Amniotic stem cell (primary cell): ENCODE results near the gene COX7B2.

Experiments used
- DNase-seq: peaks from one replicate; lab custom pipeline; 2025; lab: John Stamatoyannopoulos, UW

COX7B2 gene

GRCh38 chr4:46909078-46909477 is at the start of gene COX7B2:
COX7B2 (minus strand) TSS chr4:46909245; CDS start chr4:46735192, 174,053 bp downstream.
- no peak for DNase-seq

GRCh38 chr4:46956451-46956850 is 47.4 kb upstream of the COX7B2 start:
- no peak for DNase-seq

- DNase-seq = no peak
These were observed 46.6 kb upstream of the COX7B2 start for GRCh38 chr4:46955601-46956000.

GRCh38 chr4:46954643-46955042 is 45.6 kb upstream of the COX7B2 start:
- no peak for DNase-seq

GRCh38 chr4:46953564-46953963 is 44.5 kb upstream of the COX7B2 start:
- DNase-seq = no peak

- no peak for DNase-seq
These were observed 43.4 kb upstream of the COX7B2 start for GRCh38 chr4:46952451-46952850.

DNA sequence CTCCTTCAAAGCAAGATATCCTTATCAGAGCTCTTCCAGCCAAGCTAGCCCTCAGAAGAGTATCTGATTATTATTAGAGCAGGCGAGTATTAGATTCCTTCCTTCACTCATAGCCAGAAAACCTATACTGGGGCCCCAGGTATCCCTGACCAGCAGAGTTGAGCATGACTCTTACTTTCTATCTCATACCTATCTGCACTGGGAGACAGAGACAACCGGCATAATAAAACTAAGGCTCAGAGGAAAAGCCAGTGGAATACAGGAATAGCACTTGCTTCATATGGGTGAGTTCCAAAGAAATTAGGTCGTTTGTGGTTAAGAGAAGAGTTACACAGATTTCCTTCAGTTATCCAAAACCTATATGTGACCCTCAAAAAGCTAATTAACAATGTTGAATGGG is 41.8 kb upstream of the COX7B2 start:
- DNase-seq = no peak

- no peak for DNase-seq
These were observed 40.8 kb upstream of the COX7B2 start for GRCh38 chr4:46949822-46950221.

DNA sequence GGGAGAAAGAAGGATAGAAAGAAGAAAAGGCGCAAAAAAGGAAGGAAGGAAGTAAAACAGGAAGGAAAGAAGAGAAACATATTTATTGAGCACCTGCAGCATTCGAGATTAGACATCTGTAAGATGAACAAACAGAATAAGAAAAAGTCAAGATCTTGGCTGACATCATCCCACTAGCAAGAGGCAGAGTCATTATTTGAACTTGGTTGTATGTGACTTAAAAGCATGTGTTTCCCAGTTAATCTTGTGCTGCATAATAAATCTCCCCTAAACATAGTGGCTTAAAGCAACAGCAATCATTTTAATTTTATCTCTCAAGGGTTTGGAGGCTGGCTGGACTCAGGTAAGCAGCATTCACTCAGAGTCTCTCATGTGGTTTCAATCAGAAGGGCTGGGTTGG is 38.5 kb upstream of the COX7B2 start:
- DNase-seq = no peak

GRCh38 chr4:46946919-46947536 is 38.0 kb upstream of the COX7B2 start:
- DNase-seq = no peak

DNA sequence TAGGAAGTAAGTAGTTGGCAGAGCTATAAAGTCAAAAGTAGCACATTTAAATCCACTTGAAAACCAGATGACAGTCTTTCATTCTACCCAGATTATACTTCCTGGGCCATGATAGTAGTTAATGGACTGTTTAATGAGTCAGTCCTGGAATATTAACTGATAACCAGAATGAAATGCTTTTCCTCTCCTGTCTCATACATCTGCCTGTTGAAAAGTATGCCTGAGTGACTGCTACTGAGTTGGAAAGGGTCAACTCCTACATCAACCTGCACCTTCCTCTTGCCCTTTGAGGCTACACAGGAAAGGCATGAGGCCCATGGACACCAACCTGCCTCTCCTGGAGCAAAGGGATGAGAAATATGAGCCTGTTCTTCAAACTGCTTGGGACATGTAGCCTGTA is 36.0 kb upstream of the COX7B2 start:
- no peak for DNase-seq

DNA sequence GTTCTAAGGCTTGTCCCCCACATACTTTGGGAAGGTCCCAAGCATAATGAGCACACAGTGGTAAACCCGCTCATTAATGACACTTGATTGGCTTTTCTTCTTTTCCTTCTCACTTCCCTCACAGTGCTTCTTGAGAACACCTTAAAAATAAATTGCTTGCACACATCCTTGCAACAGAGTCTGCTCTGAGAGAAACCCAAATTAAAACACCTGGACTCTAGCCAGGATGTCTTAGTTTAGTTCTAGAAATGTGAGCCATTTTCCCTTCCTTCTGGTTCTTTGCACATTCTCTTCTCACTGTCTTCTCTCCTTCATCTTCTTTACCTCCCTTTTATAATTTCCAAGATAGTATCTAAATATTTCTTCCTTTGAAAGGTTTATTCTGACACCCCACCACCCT is 35.3 kb upstream of the COX7B2 start:
- DNase-seq = no peak

GRCh38 chr4:46937493-46937892 is 28.4 kb upstream of the COX7B2 start:
- DNase-seq = no peak

- DNase-seq = no peak
These were observed 25.7 kb upstream of the COX7B2 start for GRCh38 chr4:46934726-46935125.

- DNase-seq = no peak
These were observed 24.6 kb upstream of the COX7B2 start for GRCh38 chr4:46933686-46934085.

- DNase-seq = peak; percentile 40
These were observed 22.9 kb upstream of the COX7B2 start for GRCh38 chr4:46931981-46932380.

DNA sequence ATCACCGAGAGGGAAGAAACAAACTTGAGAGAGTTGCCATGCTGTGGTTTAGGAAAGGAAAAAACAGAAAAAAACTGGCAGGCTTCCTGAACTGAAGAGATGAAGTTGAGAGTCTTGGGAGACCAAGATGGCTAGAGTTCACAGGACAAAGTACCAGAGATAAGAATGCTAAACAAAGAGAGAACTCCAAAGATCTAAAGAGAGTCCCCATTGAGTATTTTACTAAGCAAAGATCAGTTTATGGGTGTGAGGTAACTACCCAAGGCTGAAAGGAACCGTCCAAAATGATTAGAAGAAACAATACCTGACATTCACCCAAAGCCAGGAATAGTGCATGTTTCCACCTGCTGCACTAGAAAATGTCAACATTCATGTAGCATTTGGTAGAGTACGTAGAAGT is 21.8 kb upstream of the COX7B2 start:
- no peak for DNase-seq

- DNase-seq = no peak
These were observed 18.2 kb upstream of the COX7B2 start for GRCh38 chr4:46927201-46927600.

DNA sequence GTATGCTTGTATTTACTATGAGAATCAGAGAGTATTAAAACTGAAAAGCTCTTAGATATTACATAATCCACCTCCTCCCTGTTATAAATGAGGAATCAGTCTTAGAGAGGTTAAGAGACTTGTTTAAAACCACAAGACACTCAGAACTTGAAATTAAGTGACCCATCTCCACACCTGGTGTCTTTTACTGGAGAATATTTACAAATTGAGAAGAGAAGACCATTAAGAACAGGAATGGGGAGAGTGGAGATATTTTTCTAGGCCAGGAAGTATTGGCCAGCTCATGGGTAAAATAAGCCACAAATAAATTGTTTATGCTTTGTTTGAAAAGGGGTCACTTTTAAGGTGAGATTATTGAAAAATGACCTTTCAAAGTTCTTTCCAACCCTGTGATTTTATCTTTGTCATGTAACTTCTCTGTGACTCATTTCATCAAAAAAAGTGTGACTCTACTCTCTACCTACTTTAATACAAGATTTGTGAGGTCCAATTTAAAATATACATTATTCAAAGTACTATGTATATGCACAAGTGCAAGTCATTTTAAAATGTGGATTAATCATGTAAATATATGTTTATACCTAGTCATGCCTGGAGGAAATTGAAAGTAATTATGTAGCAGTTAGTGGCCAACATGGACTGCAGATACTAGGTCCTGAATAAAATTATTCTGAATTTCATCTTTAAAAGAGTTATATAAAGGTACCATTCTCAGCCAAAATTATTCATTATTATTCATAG is 15.9 kb upstream of the COX7B2 start:
- no peak for DNase-seq

DNA sequence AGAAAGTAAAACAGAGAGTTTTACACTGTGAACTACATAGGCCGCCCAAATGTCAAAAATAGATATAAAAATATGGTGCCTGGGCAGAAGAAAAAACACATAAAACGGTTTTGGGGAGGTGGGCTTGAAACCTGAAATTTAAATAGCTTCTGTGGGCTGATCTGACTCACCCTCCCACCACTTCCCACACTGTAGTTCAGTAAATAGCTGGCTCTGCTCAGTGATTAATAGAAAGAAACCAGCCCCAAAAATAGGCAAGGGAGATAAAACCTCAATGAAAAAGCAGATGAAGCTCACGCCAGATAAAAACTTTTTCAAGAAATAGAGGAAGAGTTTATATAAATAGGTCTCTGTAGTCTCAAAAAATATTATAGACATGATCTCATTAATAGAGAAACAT is 13.2 kb upstream of the COX7B2 start:
- DNase-seq = no peak

DNA sequence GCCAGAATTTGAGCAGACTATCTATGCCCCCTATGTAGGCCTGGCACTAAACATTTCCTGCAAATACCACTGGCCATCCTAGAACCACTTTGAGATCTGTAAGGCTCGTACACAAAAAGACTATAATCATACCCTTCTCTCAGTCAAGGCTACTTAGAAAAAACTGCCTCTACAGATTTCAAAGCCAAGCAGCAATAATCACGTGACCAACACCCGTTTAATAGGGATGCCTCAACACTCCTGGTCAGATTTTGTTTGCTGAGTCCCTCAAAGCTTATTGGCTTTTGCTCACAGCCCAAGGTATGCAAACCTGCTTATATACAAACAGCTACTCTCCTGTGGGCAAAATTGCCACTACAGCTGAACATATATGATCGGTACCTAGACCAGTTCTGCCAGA is 897 bp downstream of the COX7B2 start:
- no peak for DNase-seq

DNA sequence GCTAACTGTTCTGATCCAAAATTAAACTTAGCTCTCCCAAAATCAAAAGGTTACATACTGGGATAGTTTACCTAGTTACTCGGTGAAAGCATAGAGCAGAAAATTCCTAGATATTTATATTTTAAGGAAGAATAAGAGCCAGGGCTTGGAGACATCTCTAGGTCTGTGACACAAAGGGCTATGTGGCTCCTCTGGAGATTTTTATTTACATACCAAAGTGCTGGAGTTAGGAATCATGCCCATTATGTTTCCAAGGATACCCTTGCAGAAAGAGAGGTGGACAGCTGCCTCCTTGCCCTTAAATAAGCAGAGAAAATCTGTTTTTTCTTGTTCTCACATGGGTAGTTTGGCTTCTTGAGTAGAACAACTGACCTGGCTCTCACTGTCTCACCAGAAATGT is 9.0 kb downstream of the COX7B2 start:
- no peak for DNase-seq

GRCh38 chr4:46894826-46895225 is 14.2 kb downstream of the COX7B2 start:
- no peak for DNase-seq

DNA sequence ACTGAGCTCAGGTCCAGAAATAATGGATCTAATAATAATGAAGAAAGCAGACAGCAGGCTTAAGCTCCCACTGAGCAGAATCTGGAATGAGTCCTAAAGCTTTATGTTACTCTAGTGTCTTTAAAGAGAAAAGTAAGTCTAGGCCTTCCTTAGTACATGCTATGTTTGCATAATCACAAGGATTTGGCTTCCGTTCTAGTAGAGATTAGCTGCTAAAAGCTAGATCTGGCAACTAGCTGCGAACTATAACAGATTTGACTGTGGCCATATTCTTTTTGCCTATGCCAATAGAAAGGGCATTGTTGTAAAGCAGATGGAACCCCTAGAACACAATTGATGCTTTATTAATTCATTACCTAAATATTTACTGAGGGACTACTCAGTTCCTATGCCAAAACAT is 19.0 kb downstream of the COX7B2 start:
- no peak for DNase-seq
